SK-N-SH (cell line): Measurements from ENCODE around the gene HS3ST4. TPM values are rescaled to one million over a fixed set of nuclear protein-coding genes. Genes with fewer than 3 reads are reported as not detected.

ENCODE experiments used
- CTCF ChIA-PET: fragments of 300-600, 350-600 bp; formaldehyde crosslinking; extraction: SDS; loops from one replicate; lab custom pipeline; 2021; lab: Yijun Ruan, JAX
- POLR2A ChIA-PET: fragments of 350-600 bp; sonication (Branson Sonifier 250); formaldehyde crosslinking; extraction: SDS; loops from one replicate; lab custom pipeline; 2020; ENCODE audit warnings: antibody characterized with exemption, inconsistent platforms; lab: Yijun Ruan, JAX
- DNase-seq: peaks from one replicate; pipeline ENCODE4 v3.0.0; 2012
- H2AFZ ChIP-seq: fragments of 200-600 bp; sonication (generic); 2 replicates; pipeline ENCODE4 v1.8.1; 2016; ENCODE audit warnings: antibody characterized with exemption, mild to moderate bottlenecking, low read depth
- H3F3A ChIP-seq: fragments of 200-600 bp; sonication (generic); replicated peaks from 2 replicates; pipeline ENCODE3; 2016; ENCODE audit warnings: antibody characterized with exemption, mild to moderate bottlenecking; ENCODE audit not compliant: insufficient read depth
- H3K27ac ChIP-seq, 2 experiments: fragments of 200-500 bp in 1 of 2; fragments of 200-600 bp in 1 of 2; sonication (Bioruptor generic) in 1 of 2; sonication (generic), shearing (Covaris generic) in 1 of 2; 2 replicates each; pipeline versions ENCODE4 v1.5.1 to v1.6.1; 2014 to 2016; ENCODE audit warnings: low read depth in 2 of 2, inconsistent platforms in 1 of 2, low read length in 1 of 2, mild to moderate bottlenecking in 1 of 2, mixed read lengths in 1 of 2
- H3K27me3 ChIP-seq: fragments of 200-600 bp; sonication (generic), shearing (Covaris generic); 2 replicates; pipeline ENCODE4 v1.6.1; 2016; ENCODE audit warnings: mixed run types; ENCODE audit not compliant: insufficient read depth
- H3K36me3 ChIP-seq, 2 experiments: fragments of 200-500 bp in 1 of 2; fragments of 200-600 bp in 1 of 2; sonication (Bioruptor generic) in 1 of 2; sonication (generic) in 1 of 2; replicated peaks in 1 of 2; 2 replicates each; pipeline versions ENCODE3 to v1.5.1; 2014 to 2016; ENCODE audit warnings: low read length in 1 of 2, mild to moderate bottlenecking in 1 of 2; ENCODE audit not compliant: insufficient read depth in 2 of 2, control insufficient read depth in 1 of 2
- H3K4me1 ChIP-seq, 2 experiments: fragments of 200-500 bp in 1 of 2; fragments of 200-600 bp in 1 of 2; sonication (Bioruptor generic) in 1 of 2; sonication (generic), shearing (Covaris generic) in 1 of 2; 2 replicates each; pipeline versions ENCODE4 v1.5.1 to v1.6.1; 2014 to 2016; ENCODE audit warnings: low read depth in 1 of 2, low read length in 1 of 2, mixed run types in 1 of 2; ENCODE audit not compliant: insufficient read depth in 2 of 2, control insufficient read depth in 1 of 2
- H3K4me2 ChIP-seq: fragments of 200-600 bp; sonication (generic), shearing (Covaris generic); 2 replicates; pipeline ENCODE4 v1.6.1; 2017; ENCODE audit warnings: mixed run types
- H3K4me3 ChIP-seq, 2 experiments: fragments of 200-500 bp in 1 of 2; fragments of 200-600 bp in 1 of 2; sonication (Bioruptor generic) in 1 of 2; sonication (generic), shearing (Covaris generic) in 1 of 2; 2 replicates each; pipeline versions ENCODE4 v1.5.1 to v1.8.1; 2014 to 2016; ENCODE audit warnings: low read depth in 2 of 2, inconsistent platforms in 1 of 2, low read length in 1 of 2, mild to moderate bottlenecking in 1 of 2, mixed read lengths in 1 of 2, moderate library complexity in 1 of 2
- H3K79me2 ChIP-seq: fragments of 200-600 bp; sonication (generic); 2 replicates; pipeline ENCODE4 v1.8.1; 2017; ENCODE audit warnings: mild to moderate bottlenecking; ENCODE audit not compliant: insufficient read depth
- H3K9ac ChIP-seq: fragments of 200-600 bp; sonication (generic); 2 replicates; pipeline ENCODE4 v1.6.1; 2017; ENCODE audit warnings: mixed run types
- H3K9me2 ChIP-seq: fragments of 200-600 bp; sonication (generic); 2 replicates; pipeline ENCODE4 v1.6.1; 2017; ENCODE audit warnings: mixed run types
- H3K9me3 ChIP-seq: fragments of 200-600 bp; sonication (generic); 2 replicates; pipeline ENCODE4 v1.6.1; 2017; ENCODE audit warnings: mixed run types, mild to moderate bottlenecking, moderate library complexity
- H4K20me1 ChIP-seq: fragments of 200-600 bp; sonication (generic); 2 replicates; pipeline ENCODE4 v1.6.1; 2017; ENCODE audit warnings: mild to moderate bottlenecking, mixed run types; ENCODE audit not compliant: insufficient read depth
- EP300 ChIP-seq, 2 experiments: IDR thresholded peaks; 2 replicates each; pipeline versions ENCODE4 v1.4.0 to v1.6.1; 2012; ENCODE audit warnings: borderline replicate concordance in 1 of 2, low read depth in 1 of 2, low read length in 1 of 2
- EZH2phosphoT487 ChIP-seq: fragments of 200-600 bp; sonication (generic); IDR thresholded peaks from 2 replicates; pipeline ENCODE4 v1.6.1; 2017; ENCODE audit warnings: low read depth, mixed run types, mild to moderate bottlenecking, antibody characterized with exemption, moderate library complexity, borderline replicate concordance
- FOSL2 ChIP-seq: IDR thresholded peaks from 2 replicates; pipeline ENCODE4 v1.4.0; 2012; ENCODE audit warnings: low read depth, mild to moderate bottlenecking, moderate library complexity, borderline replicate concordance
- FOXJ3 ChIP-seq: sonication (generic); formaldehyde crosslinking; IDR thresholded peaks from 2 replicates; pipeline ENCODE4 v1.5.1; 2020; ENCODE audit warnings: mild to moderate bottlenecking, missing genetic modification reagents
- FOXM1 ChIP-seq: IDR thresholded peaks from 2 replicates; pipeline ENCODE4 v1.4.0; 2012; ENCODE audit warnings: low read depth, mild to moderate bottlenecking
- GABPA ChIP-seq: IDR thresholded peaks from 2 replicates; pipeline ENCODE4 v1.4.0; 2012; ENCODE audit warnings: low read depth, mild to moderate bottlenecking
- GATA2 ChIP-seq: sonication (generic); formaldehyde crosslinking; IDR thresholded peaks from 2 replicates; pipeline ENCODE4 v1.5.0; 2020; ENCODE audit warnings: mild to moderate bottlenecking, missing genetic modification reagents
- MAX ChIP-seq: IDR thresholded peaks from 2 replicates; pipeline ENCODE4 v1.4.0; 2012; ENCODE audit warnings: low read depth
- MEF2A ChIP-seq: IDR thresholded peaks from 2 replicates; pipeline ENCODE4 v1.4.0; 2012; ENCODE audit warnings: low read depth, borderline replicate concordance
- MXI1 ChIP-seq: IDR thresholded peaks from 2 replicates; pipeline ENCODE4 v1.6.1; 2012; ENCODE audit warnings: mild to moderate bottlenecking, low read depth, low read length, improper control_type of control experiment
- RAD21 ChIP-seq: IDR thresholded peaks from 2 replicates; pipeline ENCODE4 v1.6.1; 2012; ENCODE audit warnings: mild to moderate bottlenecking, low read length
- RXRA ChIP-seq: IDR thresholded peaks from 2 replicates; pipeline ENCODE4 v1.4.0; 2012; ENCODE audit warnings: low read depth, mild to moderate bottlenecking, borderline replicate concordance
- SIN3A ChIP-seq: IDR thresholded peaks from 2 replicates; pipeline ENCODE4 v1.6.1; 2012; ENCODE audit warnings: low read depth, mild to moderate bottlenecking, low read length, moderate library complexity, borderline replicate concordance
- SMC3 ChIP-seq: IDR thresholded peaks from 2 replicates; pipeline ENCODE4 v1.6.1; 2012; ENCODE audit warnings: low read depth, low read length, improper control_type of control experiment
- USF2 ChIP-seq: fragments of 150-350 bp; IDR thresholded peaks from 2 replicates; pipeline ENCODE4 v1.6.1; 2017; ENCODE audit warnings: antibody characterized with exemption, low read length, low read depth, borderline replicate concordance
- ZBTB33 ChIP-seq: IDR thresholded peaks from 2 replicates; pipeline ENCODE4 v1.4.0; 2012; ENCODE audit warnings: low read depth, borderline replicate concordance
- WGBS: methylation state at CpG from one replicate; pipeline ENCODE4 v1.1.6; 2017; ENCODE audit warnings: low lambda C conversion rate; 5-methylcytosine and 5-hydroxymethylcytosine counted together
- polyA plus RNA-seq, 3 experiments: library from polyadenylated mRNA; depleted of rRNA; stranded (reverse); fragments of >200 nt; gene quantifications; 2 replicates each; pipeline ENCODE4 v1.2.3, GENCODE V29; 2012
- TF ChIP-seq, protein P1 (sequence below): IDR thresholded peaks from 2 replicates; pipeline ENCODE4 v1.6.1; 2012; ENCODE audit warnings: mild to moderate bottlenecking, low read depth, low read length, moderate library complexity
- TF ChIP-seq, protein P2 (sequence below): fragments of 150-350 bp; IDR thresholded peaks from 2 replicates; pipeline ENCODE4 v1.6.1; 2016; ENCODE audit warnings: mild to moderate bottlenecking, low read depth, low read length
- TF ChIP-seq, protein P3 (sequence below): IDR thresholded peaks from 2 replicates; pipeline ENCODE4 v1.4.0; 2012; ENCODE audit warnings: low read depth, borderline replicate concordance

The HS3ST4 gene
- polyA plus RNA-seq, 1 of the 3 experiments (the other 2 are of a cell fraction) = not detected

DNA sequence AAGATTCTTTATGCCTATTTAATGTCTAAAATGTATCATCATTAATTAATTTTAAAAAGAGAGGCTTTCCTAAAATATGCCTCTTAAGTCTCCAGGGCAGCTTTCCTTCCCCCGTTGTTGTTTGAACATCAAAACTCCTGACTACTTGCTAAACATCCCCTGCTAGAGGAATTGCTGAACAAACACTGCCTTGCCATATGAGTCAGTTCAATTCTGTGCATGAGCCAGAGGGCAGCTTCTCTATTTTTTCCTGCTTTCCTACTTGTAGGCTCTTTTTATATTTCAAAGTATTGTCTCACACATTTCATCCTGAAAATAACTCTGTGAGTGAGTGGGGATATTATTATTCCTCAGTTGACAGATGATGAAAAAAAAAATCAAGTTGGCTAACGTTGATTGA is 143.4 kb downstream of the HS3ST4 start:
- Histone ChIP-seq H3K9ac (no peak overlapping the region), H3K27ac (no peak overlapping the region), H3K4me2 (no peak overlapping the region), H3K9me3 (no peaks in the 10 kb centered on the region), H3K4me1 (no peaks in the 10 kb centered on the region; a peak in 1 of 4 replicates), H3F3A (no peaks in the 10 kb centered on the region), H4K20me1 (no peaks in the 10 kb centered on the region), H2AFZ (no peak overlapping the region), H3K36me3 (no peaks in the 10 kb centered on the region), H3K9me2 (no peaks in the 10 kb centered on the region), H3K4me3 (no peak overlapping the region), H3K79me2 (no peaks in the 10 kb centered on the region), H3K27me3 (0 out of 2 replicates have a peak, but pooled peaks cover 8% of the 10 kb centered on the region)
- 2% methylated on average over 2 of the region's 2 CpGs for WGBS
- DNase-seq = no peak
- no peak for TF ChIP-seq USF2
- no peak for TF ChIP-seq SMC3
- no peak for TF ChIP-seq MXI1
- TF ChIP-seq RAD21 = no peak
- no peak for TF ChIP-seq FOXJ3 (CRISPR knock-in tag)
- TF ChIP-seq SIN3A = no peak
- TF ChIP-seq, protein P1, sequence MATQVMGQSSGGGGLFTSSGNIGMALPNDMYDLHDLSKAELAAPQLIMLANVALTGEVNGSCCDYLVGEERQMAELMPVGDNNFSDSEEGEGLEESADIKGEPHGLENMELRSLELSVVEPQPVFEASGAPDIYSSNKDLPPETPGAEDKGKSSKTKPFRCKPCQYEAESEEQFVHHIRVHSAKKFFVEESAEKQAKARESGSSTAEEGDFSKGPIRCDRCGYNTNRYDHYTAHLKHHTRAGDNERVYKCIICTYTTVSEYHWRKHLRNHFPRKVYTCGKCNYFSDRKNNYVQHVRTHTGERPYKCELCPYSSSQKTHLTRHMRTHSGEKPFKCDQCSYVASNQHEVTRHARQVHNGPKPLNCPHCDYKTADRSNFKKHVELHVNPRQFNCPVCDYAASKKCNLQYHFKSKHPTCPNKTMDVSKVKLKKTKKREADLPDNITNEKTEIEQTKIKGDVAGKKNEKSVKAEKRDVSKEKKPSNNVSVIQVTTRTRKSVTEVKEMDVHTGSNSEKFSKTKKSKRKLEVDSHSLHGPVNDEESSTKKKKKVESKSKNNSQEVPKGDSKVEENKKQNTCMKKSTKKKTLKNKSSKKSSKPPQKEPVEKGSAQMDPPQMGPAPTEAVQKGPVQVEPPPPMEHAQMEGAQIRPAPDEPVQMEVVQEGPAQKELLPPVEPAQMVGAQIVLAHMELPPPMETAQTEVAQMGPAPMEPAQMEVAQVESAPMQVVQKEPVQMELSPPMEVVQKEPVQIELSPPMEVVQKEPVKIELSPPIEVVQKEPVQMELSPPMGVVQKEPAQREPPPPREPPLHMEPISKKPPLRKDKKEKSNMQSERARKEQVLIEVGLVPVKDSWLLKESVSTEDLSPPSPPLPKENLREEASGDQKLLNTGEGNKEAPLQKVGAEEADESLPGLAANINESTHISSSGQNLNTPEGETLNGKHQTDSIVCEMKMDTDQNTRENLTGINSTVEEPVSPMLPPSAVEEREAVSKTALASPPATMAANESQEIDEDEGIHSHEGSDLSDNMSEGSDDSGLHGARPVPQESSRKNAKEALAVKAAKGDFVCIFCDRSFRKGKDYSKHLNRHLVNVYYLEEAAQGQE = no peak
- no peak for TF ChIP-seq FOSL2
- TF ChIP-seq EP300 (IDR thresholded peaks at IDR 0.05; ENCODE audit: borderline replicate concordance in 1 of 2, low read depth in 1 of 2, low read length in 1 of 2) = no peak
- TF ChIP-seq RXRA = no peak
- no peak for TF ChIP-seq GABPA
- TF ChIP-seq MAX = no peak
- no peak for TF ChIP-seq EZH2phosphoT487
- no peak for TF ChIP-seq FOXM1
- no peak for TF ChIP-seq GATA2 (CRISPR knock-in tag)
- TF ChIP-seq, protein P2, sequence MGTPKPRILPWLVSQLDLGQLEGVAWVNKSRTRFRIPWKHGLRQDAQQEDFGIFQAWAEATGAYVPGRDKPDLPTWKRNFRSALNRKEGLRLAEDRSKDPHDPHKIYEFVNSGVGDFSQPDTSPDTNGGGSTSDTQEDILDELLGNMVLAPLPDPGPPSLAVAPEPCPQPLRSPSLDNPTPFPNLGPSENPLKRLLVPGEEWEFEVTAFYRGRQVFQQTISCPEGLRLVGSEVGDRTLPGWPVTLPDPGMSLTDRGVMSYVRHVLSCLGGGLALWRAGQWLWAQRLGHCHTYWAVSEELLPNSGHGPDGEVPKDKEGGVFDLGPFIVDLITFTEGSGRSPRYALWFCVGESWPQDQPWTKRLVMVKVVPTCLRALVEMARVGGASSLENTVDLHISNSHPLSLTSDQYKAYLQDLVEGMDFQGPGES = no peak
- TF ChIP-seq MEF2A = no peak
- TF ChIP-seq ZBTB33 = no peak
- TF ChIP-seq, protein P3, sequence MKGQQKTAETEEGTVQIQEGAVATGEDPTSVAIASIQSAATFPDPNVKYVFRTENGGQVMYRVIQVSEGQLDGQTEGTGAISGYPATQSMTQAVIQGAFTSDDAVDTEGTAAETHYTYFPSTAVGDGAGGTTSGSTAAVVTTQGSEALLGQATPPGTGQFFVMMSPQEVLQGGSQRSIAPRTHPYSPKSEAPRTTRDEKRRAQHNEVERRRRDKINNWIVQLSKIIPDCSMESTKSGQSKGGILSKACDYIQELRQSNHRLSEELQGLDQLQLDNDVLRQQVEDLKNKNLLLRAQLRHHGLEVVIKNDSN = no peak
- POLR2A ChIA-PET = no interaction called here
- CTCF ChIA-PET = no interaction called here
